A549 treated with AZD9567 at 1 μM for 4 hours (cell line): Measurements from ENCODE around the gene C22orf39. TPM values are rescaled to one million over a fixed set of nuclear protein-coding genes. Genes with fewer than 3 reads are reported as not detected.

ENCODE experiments used
- total RNA-seq: library from RNA; stranded (reverse); fragments of 200-300 nt; extraction: Qiagen RNA extraction; gene quantifications from 5 replicates; pipeline ENCODE4 v1.2.3, GENCODE V29; 2022; ENCODE audit not compliant: insufficient read depth

The C22orf39 gene, protein sequence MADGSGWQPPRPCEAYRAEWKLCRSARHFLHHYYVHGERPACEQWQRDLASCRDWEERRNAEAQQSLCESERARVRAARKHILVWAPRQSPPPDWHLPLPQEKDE
- 14.6 to 16.9 TPM (median 16.3 TPM) in 5 replicates for total RNA-seq

GRCh38 chr22:19447330-19448075, at the start of gene C22orf39:
TSS of gene C22orf39 (minus strand) at chr22:19447711. CDS start at chr22:19447688, 23 bp downstream.

DNA sequence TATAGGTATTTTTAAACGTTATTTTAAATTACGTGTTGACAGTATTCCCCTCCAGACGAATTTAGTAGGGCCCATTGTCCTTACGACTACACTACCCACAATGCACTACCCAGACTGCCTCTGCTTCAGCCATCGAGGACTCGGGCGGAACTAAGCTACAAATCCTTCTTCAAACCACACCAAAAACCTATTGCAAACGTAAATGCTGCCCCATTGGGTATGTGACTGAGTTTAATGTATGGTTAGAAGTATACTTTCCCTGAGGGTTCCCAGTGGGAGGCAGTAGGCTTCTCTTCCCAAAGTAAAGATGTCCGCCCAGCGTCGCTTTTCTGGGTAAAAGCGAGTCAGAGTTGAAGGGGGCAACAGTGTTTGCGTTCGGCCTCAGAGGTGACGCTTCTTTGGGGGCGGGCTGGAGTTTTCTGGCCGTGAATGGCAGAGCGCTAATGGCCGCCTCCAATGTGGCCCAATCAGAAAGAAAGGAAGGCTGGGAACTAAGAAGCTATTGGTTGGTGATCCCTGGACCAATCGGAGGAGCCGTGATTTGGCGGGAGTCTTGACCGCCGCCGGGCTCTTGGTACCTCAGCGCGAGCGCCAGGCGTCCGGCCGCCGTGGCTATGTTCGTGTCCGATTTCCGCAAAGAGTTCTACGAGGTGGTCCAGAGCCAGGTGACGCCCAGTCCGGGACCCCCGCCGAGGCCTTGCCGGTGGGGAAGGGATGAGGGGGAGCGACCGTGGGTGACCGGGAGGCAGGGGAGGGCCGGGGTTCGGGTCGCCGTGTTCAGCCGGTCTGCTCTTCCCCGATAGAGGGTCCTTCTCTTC, 32.1 kb upstream of the C22orf39 start, which contains the start of gene CDC45:
Gene CDC45, plus strand, starts transcription at position 566 of the 818 bp plus-strand sequence. Its CDS starts 49 bp downstream, at position 615.

GRCh38 chr22:19478901-19479354, 31.4 kb upstream of the C22orf39 start, which contains the start of gene UFD1:
TSS of gene UFD1 (minus strand) at chr22:19479193. CDS start at chr22:19479085, 108 bp downstream.

DNA sequence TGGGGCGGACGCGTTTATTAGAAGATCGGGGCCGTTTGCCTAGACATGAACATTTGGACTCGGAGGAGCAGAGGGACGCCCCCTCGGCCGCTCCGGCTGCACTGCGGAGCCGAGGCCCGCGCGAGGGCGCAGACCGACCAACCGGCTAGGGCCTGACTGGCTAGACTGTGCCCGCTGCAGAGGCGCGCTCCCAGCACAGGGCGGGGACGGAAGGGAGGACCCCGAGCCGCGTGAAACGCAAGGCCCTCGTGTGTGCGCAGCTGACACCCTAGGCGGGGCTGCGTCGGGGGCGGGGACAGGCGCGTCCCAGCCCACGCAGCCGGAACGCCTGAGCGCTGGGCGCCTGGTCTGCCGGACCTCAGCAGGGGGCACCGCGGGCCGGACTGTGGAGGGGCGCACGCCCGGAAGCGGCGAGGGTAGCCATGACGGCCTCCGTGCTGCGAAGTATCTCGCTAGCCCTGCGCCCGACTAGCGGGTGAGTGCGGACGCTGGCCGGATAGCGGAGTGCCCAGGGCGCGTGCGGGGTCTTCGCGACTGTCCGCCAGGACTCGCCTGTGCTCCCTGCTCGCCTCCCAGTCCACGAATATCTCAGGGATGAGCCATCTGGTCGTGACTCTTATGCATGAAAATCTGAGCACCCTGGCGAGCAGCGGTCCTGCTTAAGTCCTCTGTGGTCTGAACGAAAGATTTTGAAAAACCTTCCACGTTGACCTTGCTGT, 15.2 kb downstream of the C22orf39 start, which contains the start of gene MRPL40:
Gene MRPL40, plus strand, starts transcription at position 413 of the 719 bp plus-strand sequence. Its CDS starts 10 bp downstream, at position 423.

DNA sequence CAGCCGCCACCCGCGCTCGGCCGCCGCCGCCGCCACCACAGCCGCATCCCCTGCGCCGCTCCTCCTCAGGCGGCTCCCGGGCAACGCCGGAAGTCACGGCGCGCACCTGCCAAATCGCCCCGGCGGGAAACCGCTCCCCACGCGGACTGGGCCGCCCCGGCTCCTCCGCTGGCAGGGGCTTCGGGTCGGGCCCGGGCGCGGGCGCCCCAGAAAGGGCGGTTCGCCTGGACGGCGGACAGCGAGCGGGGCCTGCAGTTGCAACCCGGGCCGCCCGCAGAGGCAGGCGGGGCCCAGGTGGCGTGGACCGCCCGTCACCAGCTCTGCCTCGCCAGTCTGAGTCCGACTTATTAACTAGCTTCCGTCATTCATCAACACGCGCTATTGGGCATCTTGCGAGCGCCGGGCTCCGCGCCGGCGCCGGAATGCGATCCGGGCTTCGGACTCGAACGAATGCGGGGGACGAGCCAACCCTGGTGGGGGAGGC, 15.8 kb downstream of the C22orf39 start, which contains the start of gene HIRA:
Gene HIRA, minus strand, starts transcription at position 85 of the 484 bp plus-strand sequence. CDS start 257 bp downstream, outside the sequence.

Other genes starting within 250 kb of the C22orf39 start
- 3.4 to 5.5 TPM (median 4.8 TPM) in 5 replicates for gene CLTCL1, start 156.0 kb downstream of the C22orf39 start, total RNA-seq
- gene HIRA, start 16.0 kb downstream of the C22orf39 start, total RNA-seq = 23.7 to 25.6 TPM (median 24.2 TPM) in 5 replicates
- gene MRPL40, start 15.2 kb downstream of the C22orf39 start, total RNA-seq = 43.0 to 48.7 TPM (median 45.5 TPM) in 5 replicates
- gene UFD1, start 31.5 kb upstream of the C22orf39 start, total RNA-seq = 71.8 to 98.3 TPM (median 97.3 TPM) in 5 replicates
- 24.3 to 27.9 TPM (median 25.9 TPM) in 5 replicates for gene CDC45, start 32.2 kb upstream of the C22orf39 start, total RNA-seq
- gene CLDN5, start 76.7 kb upstream of the C22orf39 start, total RNA-seq = not detected in 5 replicates